ENCODE results near the gene HBM.
"Not testable (repeated sequence)": the region's sequence is repeated elsewhere in the genome, so short reads cannot be mapped to it uniquely, and the experiment has no call there.

HBM gene, protein sequence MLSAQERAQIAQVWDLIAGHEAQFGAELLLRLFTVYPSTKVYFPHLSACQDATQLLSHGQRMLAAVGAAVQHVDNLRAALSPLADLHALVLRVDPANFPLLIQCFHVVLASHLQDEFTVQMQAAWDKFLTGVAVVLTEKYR

DNA sequence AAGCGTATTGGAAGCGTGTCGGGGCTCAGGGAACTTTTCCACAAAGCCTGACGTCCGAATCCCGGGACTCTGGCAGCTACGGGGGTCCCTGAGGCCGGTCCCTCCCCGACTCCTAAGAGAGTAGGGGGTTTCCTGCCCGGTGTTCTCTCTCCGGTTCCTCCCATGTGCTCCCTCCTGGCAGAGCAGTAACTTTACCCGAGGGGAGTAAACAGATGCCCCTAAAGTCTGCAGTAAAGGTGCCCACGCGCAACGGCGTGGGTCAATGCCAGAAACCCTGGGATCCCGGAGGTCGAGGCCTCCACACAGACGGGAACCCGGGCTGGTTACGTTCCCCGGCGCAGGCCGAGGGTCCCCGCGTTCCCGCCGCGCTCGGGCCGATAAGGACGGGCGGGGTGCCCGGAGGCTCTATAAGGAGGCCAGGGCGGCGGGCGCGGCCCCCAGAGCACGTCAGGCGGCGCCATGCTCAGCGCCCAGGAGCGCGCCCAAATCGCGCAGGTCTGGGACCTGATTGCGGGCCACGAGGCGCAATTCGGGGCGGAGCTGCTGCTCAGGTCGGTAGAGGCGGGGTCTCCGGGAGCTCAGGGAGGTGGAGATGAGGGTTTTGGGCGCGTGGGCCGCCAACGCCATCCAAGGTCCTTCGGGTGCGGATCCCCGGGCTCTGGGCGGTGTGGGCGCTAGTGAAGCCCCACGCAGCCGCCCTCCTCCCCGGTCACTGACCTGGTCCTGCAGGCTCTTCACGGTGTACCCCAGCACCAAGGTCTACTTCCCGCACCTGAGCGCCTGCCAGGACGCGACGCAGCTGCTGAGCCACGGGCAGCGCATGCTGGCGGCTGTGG, at the start of gene HBM:
HBM (plus strand) TSS at position 440 of the 836 bp plus-strand sequence; CDS start at position 460, 20 bp downstream.
- no peak for DNase-seq (ENCODE audit: low read depth in 2 of 2)

GRCh38 chr16:116015-116414, 49.8 kb upstream of the HBM start:
- no peak for DNase-seq (ENCODE audit: low read depth in 2 of 2)

- peak; percentile 27 to 42 for DNase-seq (ENCODE audit: low read depth in 2 of 2)
Observed at GRCh38 chr16:117379-118365, 48.1 kb upstream of the HBM start.

- DNase-seq (ENCODE audit: low read depth in 2 of 2), result no peak
Observed at GRCh38 chr16:118857-119256, 46.9 kb upstream of the HBM start.

- no peak for DNase-seq (ENCODE audit: low read depth in 2 of 2)
Observed at GRCh38 chr16:119295-119694, 46.5 kb upstream of the HBM start.

- no peak for DNase-seq (ENCODE audit: low read depth in 2 of 2)
Observed at GRCh38 chr16:119835-120491, 45.8 kb upstream of the HBM start.

- DNase-seq (ENCODE audit: low read depth in 2 of 2), result no peak
Observed at GRCh38 chr16:120756-121155, 45.0 kb upstream of the HBM start.

DNA sequence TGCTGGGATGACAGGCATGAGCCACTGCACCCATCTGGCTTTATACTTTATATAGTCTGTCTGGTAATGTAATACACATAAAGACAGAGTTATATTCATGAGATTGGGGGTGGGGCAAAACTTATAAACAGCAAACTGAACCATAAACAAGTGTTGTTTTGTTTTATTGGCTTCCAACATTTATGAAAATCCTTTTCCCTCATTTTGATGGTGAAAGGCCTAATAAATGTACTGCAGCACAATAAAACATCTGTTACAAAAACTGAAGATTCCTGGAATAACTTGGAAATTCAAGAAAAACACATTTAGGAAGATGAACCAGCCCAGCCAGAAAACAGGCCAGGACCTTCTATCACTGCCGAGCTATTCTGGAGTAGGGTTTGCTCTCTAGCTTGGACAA, 43.4 kb upstream of the HBM start:
- no peak for DNase-seq (ENCODE audit: low read depth in 2 of 2)

- not testable (repeated sequence) for DNase-seq (ENCODE audit: low read depth in 2 of 2)
Observed at GRCh38 chr16:123558-124350, 42.0 kb upstream of the HBM start.

- DNase-seq (ENCODE audit: low read depth in 2 of 2), result no peak
Observed at GRCh38 chr16:125011-125410, 40.8 kb upstream of the HBM start.

DNA sequence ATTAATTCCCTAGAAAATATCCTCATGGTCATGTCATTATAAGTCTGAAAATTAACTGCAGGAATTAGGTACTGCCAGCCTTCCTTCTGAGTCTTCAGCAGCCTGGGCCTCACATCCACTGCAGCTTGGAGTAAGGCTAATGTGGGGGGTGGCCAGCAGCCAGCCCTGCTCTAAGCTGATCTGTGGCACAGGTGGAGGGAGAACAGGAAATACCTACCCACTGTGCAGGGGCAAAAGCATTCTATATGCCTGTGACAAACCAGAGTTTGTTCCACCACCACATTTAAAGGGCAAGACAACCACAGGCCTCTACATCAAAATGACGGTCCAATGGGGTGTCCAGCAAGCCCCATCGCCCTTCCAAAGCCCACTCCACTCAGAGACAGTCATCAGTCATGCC, 36.7 kb upstream of the HBM start:
- no peak for DNase-seq (ENCODE audit: low read depth in 2 of 2)

GRCh38 chr16:130533-131173, 35.1 kb upstream of the HBM start:
- DNase-seq (ENCODE audit: low read depth in 2 of 2), result no peak

GRCh38 chr16:132120-132519, 33.7 kb upstream of the HBM start:
- no peak for DNase-seq (ENCODE audit: low read depth in 2 of 2)

GRCh38 chr16:133716-134115, 32.1 kb upstream of the HBM start:
- DNase-seq (ENCODE audit: low read depth in 2 of 2), result no peak

DNA sequence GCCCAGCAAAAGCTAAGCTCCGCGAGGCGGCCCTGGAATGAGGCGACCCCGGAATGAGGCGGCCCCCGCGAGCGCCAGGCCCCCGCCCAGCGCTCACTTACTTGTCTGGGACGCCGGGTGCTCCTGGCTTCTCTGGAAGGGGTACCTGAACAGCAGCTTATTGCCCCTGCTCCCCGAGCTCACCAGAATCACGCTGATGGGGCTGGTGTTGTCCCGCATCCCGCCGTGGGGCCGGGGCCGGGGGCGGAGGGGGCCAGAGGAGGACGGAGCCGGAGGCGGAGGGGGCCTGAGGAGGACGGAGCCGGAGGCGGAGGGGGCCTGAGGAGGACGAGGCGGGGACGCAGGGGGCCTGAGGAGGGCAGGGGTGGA, 27.7 kb upstream of the HBM start:
- no peak for DNase-seq (ENCODE audit: low read depth in 2 of 2)

DNA sequence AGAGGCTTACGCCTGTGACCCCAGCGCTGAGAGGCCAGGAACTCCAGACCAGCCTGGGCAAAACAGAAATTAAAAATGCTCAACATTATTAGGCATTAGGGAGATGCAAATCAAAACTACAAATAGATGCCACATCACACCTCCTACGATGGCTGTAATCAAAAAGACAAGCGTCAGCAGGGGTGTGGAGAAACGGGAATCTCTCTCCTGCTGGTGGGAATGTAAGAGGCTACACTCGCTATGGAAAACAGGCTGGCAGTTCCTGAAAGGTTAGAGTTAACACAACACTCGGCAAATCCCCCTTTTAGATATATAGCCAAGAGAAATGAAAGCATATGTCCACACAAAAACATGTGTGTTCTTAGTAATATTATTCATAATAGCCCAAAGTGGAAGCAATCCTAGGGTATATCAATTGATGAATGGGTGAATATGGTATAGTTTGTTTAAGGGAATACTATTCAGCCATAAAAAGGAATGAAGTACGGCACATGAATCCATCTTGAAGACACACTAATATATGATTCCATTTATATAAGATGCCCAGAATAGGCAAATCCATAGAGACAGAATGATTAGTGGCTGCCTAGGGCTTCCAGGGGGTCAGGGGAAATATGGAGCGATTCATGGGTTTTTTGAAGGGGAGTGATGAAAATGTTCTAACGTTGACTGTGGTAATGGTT, 25.5 kb upstream of the HBM start:
- DNase-seq (ENCODE audit: low read depth in 2 of 2), result no peak

- no peak for DNase-seq (ENCODE audit: low read depth in 2 of 2)
Observed at GRCh38 chr16:142405-142967, 23.3 kb upstream of the HBM start.

DNA sequence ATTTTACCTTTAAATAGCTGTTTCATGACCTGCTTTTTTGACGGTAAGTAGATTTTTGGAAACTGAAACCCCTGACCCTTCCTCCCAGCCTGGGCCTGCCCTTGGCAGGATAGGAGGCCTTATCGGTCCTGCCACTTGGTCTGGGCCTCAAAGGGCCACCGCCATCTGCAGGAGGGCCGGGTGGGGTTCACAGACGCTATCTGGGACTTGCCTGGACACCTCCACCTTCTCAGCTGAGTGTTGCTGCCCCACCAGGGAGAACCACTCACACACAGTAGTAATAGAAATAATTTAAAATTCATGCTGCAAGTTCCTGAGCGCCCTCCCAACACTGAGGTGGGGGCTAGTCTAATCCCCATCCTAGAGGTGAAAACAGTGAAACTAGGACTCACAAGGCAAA, 22.7 kb upstream of the HBM start:
- DNase-seq (ENCODE audit: low read depth in 2 of 2), result no peak

- no peak for DNase-seq (ENCODE audit: low read depth in 2 of 2)
Observed at GRCh38 chr16:143456-143855, 22.3 kb upstream of the HBM start.

- DNase-seq (ENCODE audit: low read depth in 2 of 2), result no peak
Observed at GRCh38 chr16:144797-145252, 21.0 kb upstream of the HBM start.
